Small intestine (tissue), 7 donors: Measurements from ENCODE around the gene EVC2. TPM values are rescaled to one million over a fixed set of nuclear protein-coding genes. Genes with fewer than 3 reads are reported as not detected.

Source experiments
- DNase-seq, 2 donors: peaks; one replicate each; pipeline versions ENCODE4 v3.0.0 to v3.0.0-alpha.2; 2013
- FAIRE-seq: peaks from 2 replicates; lab custom pipeline; 2012; peaks lifted over from hg19 to GRCh38; lab: Jason Lieb, UNC
- H3K27ac ChIP-seq, 3 donors: one replicate each; pipeline ENCODE4 v1.5.1; 2013; ENCODE audit warnings: low read length in 2 of 3, mild to moderate bottlenecking in 2 of 3, control low read depth in 1 of 3, inconsistent platforms in 1 of 3, low read depth in 1 of 3, moderate library complexity in 1 of 3
- H3K27me3 ChIP-seq, 3 donors: one replicate each; pipeline ENCODE4 v1.6.1; 2013; ENCODE audit warnings: low read length in 3 of 3, inconsistent platforms in 1 of 3; ENCODE audit not compliant: control insufficient read depth in 3 of 3, insufficient read depth in 3 of 3
- H3K36me3 ChIP-seq, 3 donors: one replicate each; pipeline ENCODE4 v1.6.1; 2013; ENCODE audit warnings: low read length in 3 of 3, inconsistent platforms in 1 of 3, low read depth in 1 of 3, mild to moderate bottlenecking in 1 of 3, moderate library complexity in 1 of 3; ENCODE audit not compliant: control insufficient read depth in 3 of 3, insufficient read depth in 2 of 3
- H3K4me1 ChIP-seq, 3 donors: one replicate each; pipeline ENCODE4 v1.6.1; 2013; ENCODE audit warnings: low read length in 2 of 3, inconsistent platforms in 1 of 3, low read depth in 1 of 3, mild to moderate bottlenecking in 1 of 3, moderate library complexity in 1 of 3; ENCODE audit not compliant: control insufficient read depth in 3 of 3, insufficient read depth in 2 of 3
- H3K4me3 ChIP-seq, 3 donors: one replicate each; pipeline ENCODE4 v1.5.1; 2013; ENCODE audit warnings: low read length in 3 of 3, control low read depth in 1 of 3, inconsistent platforms in 1 of 3, low read depth in 1 of 3, mild to moderate bottlenecking in 1 of 3, moderate library complexity in 1 of 3
- H3K9me3 ChIP-seq, 2 donors: one replicate each; pipeline ENCODE4 v1.6.1; 2013; ENCODE audit warnings: low read depth in 1 of 2, low read length in 1 of 2; ENCODE audit not compliant: control insufficient read depth in 2 of 2, insufficient read depth in 1 of 2
- whole genome bisulfite sequencing, 3 donors: extraction: QIAGEN DNeasy Blood & Tissue Kit; methylation state at CpG; one replicate each; pipeline ENCODE4 v1.1.7; 2013; 5-methylcytosine and 5-hydroxymethylcytosine counted together
- polyA plus RNA-seq, 4 donors: library from polyadenylated mRNA; stranded (reverse) in 3 of 4; unstranded in 1 of 4; fragments of 200-250 nt in 3 of 4; fragments of 120-200 nt in 1 of 4; gene quantifications; one replicate each; pipeline versions ENCODE4 v1.2.1 to v1.2.3, GENCODE V29; 2013
- donor health status: healthy with polysubstance abuse.
- donor health status: control.
- donor health status: control.
- donor health status: Bipolar disorder and iron deficiency.
- donor health status: healthy.

EVC2 gene
- polyA plus RNA-seq, 4 donors, result 0.27 to 1.3 (median 0.83) TPM; not detected in 1

GRCh38 chr4:5566991-5567390 is 141.4 kb downstream of the EVC2 start:
- Histone ChIP-seq H3K27me3 (no peaks in the 10 kb centered on the region), H3K9me3 (no peaks in the 10 kb centered on the region), H3K4me3 (no peak overlapping the region), H3K4me1 (no peaks in the 10 kb centered on the region), H3K27ac (no peak overlapping the region), H3K36me3 (peaks cover 0 to 6% (median 0%) of the 10 kb centered on the region in 3 donors)
- DNase-seq (no peak), FAIRE-seq (no peak)
- WGBS, 3 donors, result 61 to 88% (median 85%) methylated on average over 7 of the region's 7 CpGs

- H3K9me3 ChIP-seq, result no peaks in the 10 kb centered on the region
- no peak overlapping the region for H3K27ac ChIP-seq
- no peak for DNase-seq
- H3K27me3 ChIP-seq, result no peaks in the 10 kb centered on the region
- WGBS, 3 donors, result 84 to 93% (median 84%) methylated on average over 6 of the region's 6 CpGs
- no peaks in the 10 kb centered on the region for H3K4me1 ChIP-seq
- H3K4me3 ChIP-seq, result no peak overlapping the region
- FAIRE-seq, result no peak
- H3K36me3 ChIP-seq, result peaks cover 0 to 6% (median 0%) of the 10 kb centered on the region in 3 donors
Measured at GRCh38 chr4:5566526-5566925, 141.8 kb downstream of the EVC2 start.

- peaks cover 0 to 6% (median 0%) of the 10 kb centered on the region in 3 donors for H3K36me3 ChIP-seq
- FAIRE-seq (no peak), DNase-seq (no peak)
- H3K4me3 ChIP-seq, result no peak overlapping the region
- H3K9me3 ChIP-seq, result no peaks in the 10 kb centered on the region
- H3K27me3 ChIP-seq, result no peaks in the 10 kb centered on the region
- no peak overlapping the region for H3K27ac ChIP-seq
- 86 to 92% (median 90%) methylated on average over 6 of the region's 6 CpGs for WGBS, 3 donors
- no peaks in the 10 kb centered on the region for H3K4me1 ChIP-seq
Measured at GRCh38 chr4:5563856-5564255, 144.5 kb downstream of the EVC2 start.

GRCh38 chr4:5562476-5562875 is 145.9 kb downstream of the EVC2 start:
- no peak for FAIRE-seq
- H3K27me3 ChIP-seq, result no peaks in the 10 kb centered on the region
- H3K4me3 ChIP-seq, result no peak overlapping the region
- peaks cover 0 to 6% (median 0%) of the 10 kb centered on the region in 3 donors for H3K36me3 ChIP-seq
- no peak for DNase-seq
- H3K27ac ChIP-seq, result no peak overlapping the region
- 89 to 94% (median 93%) methylated on average over 7 of the region's 7 CpGs for WGBS, 3 donors
- H3K9me3 ChIP-seq, result no peaks in the 10 kb centered on the region
- H3K4me1 ChIP-seq, result no peaks in the 10 kb centered on the region

GRCh38 chr4:5561286-5561685 is 147.1 kb downstream of the EVC2 start:
- Histone ChIP-seq H3K4me3 (no peak overlapping the region), H3K27ac (no peak overlapping the region), H3K36me3 (peaks cover 0 to 6% (median 0%) of the 10 kb centered on the region in 3 donors), H3K9me3 (no peaks in the 10 kb centered on the region), H3K4me1 (no peaks in the 10 kb centered on the region), H3K27me3 (no peaks in the 10 kb centered on the region)
- FAIRE-seq (no peak), DNase-seq (no peak)
- 72 to 86% (median 73%) methylated on average over 4 of the region's 4 CpGs for WGBS, 3 donors

GRCh38 chr4:5558502-5558901 is 149.9 kb downstream of the EVC2 start:
- DNase-seq (no peak), FAIRE-seq (no peak)
- 0 to 44% (median 17%) methylated on average over 1 of the region's 1 CpG for WGBS, 3 donors
- H3K27ac ChIP-seq, result no peak overlapping the region
- H3K9me3 ChIP-seq, result no peaks in the 10 kb centered on the region
- H3K4me3 ChIP-seq, result no peak overlapping the region
- no peaks in the 10 kb centered on the region for H3K4me1 ChIP-seq
- H3K27me3 ChIP-seq, result no peaks in the 10 kb centered on the region
- H3K36me3 ChIP-seq, result peaks cover 0 to 3% (median 0%) of the 10 kb centered on the region in 3 donors

- no peaks in the 10 kb centered on the region for H3K27me3 ChIP-seq
- H3K36me3 ChIP-seq, result no peaks in the 10 kb centered on the region
- DNase-seq (no peak), FAIRE-seq (no peak)
- H3K27ac ChIP-seq, result no peak overlapping the region
- peaks cover 0 to 8% of the 10 kb centered on the region in 2 donors for H3K9me3 ChIP-seq
- H3K4me3 ChIP-seq, result no peak overlapping the region
- no peaks in the 10 kb centered on the region for H3K4me1 ChIP-seq
Measured at GRCh38 chr4:5554376-5554775, 154.0 kb downstream of the EVC2 start.

- Histone ChIP-seq H3K27ac (no peak overlapping the region), H3K4me1 (no peaks in the 10 kb centered on the region), H3K9me3 (peaks cover 0 to 8% of the 10 kb centered on the region in 2 donors), H3K27me3 (no peaks in the 10 kb centered on the region), H3K4me3 (no peak overlapping the region), H3K36me3 (no peaks in the 10 kb centered on the region)
- DNase-seq (no peak), FAIRE-seq (no peak)
- 89 to 92% (median 90%) methylated on average over 5 of the region's 5 CpGs for WGBS, 3 donors
Measured at GRCh38 chr4:5553801-5554200, 154.6 kb downstream of the EVC2 start.

- Histone ChIP-seq H3K4me3 (no peak overlapping the region), H3K36me3 (peaks cover 0 to 3% (median 0%) of the 10 kb centered on the region in 3 donors), H3K27ac (no peak overlapping the region), H3K9me3 (peaks cover 0 to 12% of the 10 kb centered on the region in 2 donors), H3K27me3 (no peaks in the 10 kb centered on the region), H3K4me1 (no peaks in the 10 kb centered on the region)
- DNase-seq (no peak), FAIRE-seq (no peak)
- 75 to 82% (median 77%) methylated on average over 3 of the region's 3 CpGs for WGBS, 3 donors
Measured at GRCh38 chr4:5552451-5552850, 155.9 kb downstream of the EVC2 start.
